Thyroid gland (tissue), 4 donors: ENCODE data around the gene KRT32. TPM values are rescaled to one million over a fixed set of nuclear protein-coding genes. Genes with fewer than 3 reads are reported as not detected.

ENCODE experiments used
- DNase-seq, 2 donors: peaks; one replicate each; pipeline ENCODE4 v3.0.0-alpha.2; 2019
- H3K27ac ChIP-seq, 3 donors: fragments of 200-600 bp; sonication (generic); 1 replicate in 2 of 3; 2 replicates in 1 of 3; pipeline ENCODE4 v1.5.1; 2016 to 2019; ENCODE audit warnings: mild to moderate bottlenecking in 1 of 3, moderate library complexity in 1 of 3
- H3K27me3 ChIP-seq: fragments of 200-600 bp; sonication (generic); one replicate; pipeline ENCODE4 v1.5.1; 2019
- H3K36me3 ChIP-seq, 2 donors: fragments of 200-600 bp; sonication (generic); one replicate each; pipeline ENCODE4 v1.5.1; 2016 to 2019
- H3K4me1 ChIP-seq, 2 donors: fragments of 200-600 bp; sonication (generic); one replicate each; pipeline ENCODE4 v1.5.1; 2017 to 2019
- H3K4me3 ChIP-seq, 3 donors: fragments of 200-600 bp; sonication (generic); replicated peaks in 1 of 3; 1 replicate in 2 of 3; 2 replicates in 1 of 3; pipeline ENCODE4 v1.5.1; 2016; ENCODE audit warnings: mild to moderate bottlenecking in 1 of 3
- H3K9me3 ChIP-seq: fragments of 200-600 bp; sonication (generic); one replicate; pipeline ENCODE4 v1.5.1; 2017
- POLR2A ChIP-seq, 2 donors: fragments of 450-650 bp; IDR thresholded peaks; one replicate each; pipeline ENCODE4 v1.6.1; 2017; ENCODE audit warnings: antibody characterized with exemption in 2 of 2, mild to moderate bottlenecking in 2 of 2, moderate library complexity in 1 of 2
- WGBS, 2 donors: methylation state at CpG; one replicate each; pipeline ENCODE4 v1.1.5; 2017; 5-methylcytosine and 5-hydroxymethylcytosine counted together
- intact Hi-C: fragments of 100-400 bp; cut with DNase I; formaldehyde crosslinking; loops from one replicate; pipeline ENCODE4 v1.15.1; 2023
- total RNA-seq, 4 donors: library from RNA; depleted of rRNA; stranded (reverse); fragments of >200 nt; gene quantifications; one replicate each; pipeline ENCODE4 v1.2.3, GENCODE V29; 2016
- TF ChIP-seq, protein P1 (sequence below), 6 experiments: fragments of 200-600 bp in 3 of 6; fragments of 450-650 bp in 3 of 6; sonication (generic) in 3 of 6; IDR thresholded peaks; one replicate each; pipeline ENCODE4 v1.5.1; 2016 to 2019; ENCODE audit warnings: antibody characterized with exemption in 6 of 6, mild to moderate bottlenecking in 2 of 6, inconsistent platforms in 1 of 6, moderate library complexity in 1 of 6

The KRT32 gene
- total RNA-seq, 4 donors from 2014 or later = not detected

DNA sequence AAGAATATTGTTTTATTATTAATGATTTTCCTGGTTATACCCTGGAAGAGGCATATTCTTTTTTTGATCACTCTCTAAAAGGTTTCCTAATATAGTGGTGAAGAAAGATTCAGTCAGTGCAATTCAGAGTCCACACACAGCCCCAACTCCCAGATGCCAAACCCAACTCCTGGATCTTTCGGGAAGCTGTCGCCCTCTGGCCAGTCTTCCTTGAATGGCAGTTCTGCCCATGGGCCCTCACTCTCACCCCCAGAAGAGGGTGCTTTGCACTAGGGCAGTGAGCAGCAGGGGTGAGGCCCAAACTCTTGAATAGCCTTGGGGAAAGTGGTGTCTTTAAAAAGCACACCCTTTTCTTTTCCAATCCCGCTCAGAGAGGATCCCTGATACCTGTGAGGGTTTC, 11.0 kb downstream of the KRT32 start:
- H3K4me1 ChIP-seq = no peaks in the 10 kb centered on the region
- TF ChIP-seq, protein P1, sequence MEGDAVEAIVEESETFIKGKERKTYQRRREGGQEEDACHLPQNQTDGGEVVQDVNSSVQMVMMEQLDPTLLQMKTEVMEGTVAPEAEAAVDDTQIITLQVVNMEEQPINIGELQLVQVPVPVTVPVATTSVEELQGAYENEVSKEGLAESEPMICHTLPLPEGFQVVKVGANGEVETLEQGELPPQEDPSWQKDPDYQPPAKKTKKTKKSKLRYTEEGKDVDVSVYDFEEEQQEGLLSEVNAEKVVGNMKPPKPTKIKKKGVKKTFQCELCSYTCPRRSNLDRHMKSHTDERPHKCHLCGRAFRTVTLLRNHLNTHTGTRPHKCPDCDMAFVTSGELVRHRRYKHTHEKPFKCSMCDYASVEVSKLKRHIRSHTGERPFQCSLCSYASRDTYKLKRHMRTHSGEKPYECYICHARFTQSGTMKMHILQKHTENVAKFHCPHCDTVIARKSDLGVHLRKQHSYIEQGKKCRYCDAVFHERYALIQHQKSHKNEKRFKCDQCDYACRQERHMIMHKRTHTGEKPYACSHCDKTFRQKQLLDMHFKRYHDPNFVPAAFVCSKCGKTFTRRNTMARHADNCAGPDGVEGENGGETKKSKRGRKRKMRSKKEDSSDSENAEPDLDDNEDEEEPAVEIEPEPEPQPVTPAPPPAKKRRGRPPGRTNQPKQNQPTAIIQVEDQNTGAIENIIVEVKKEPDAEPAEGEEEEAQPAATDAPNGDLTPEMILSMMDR (IDR thresholded peaks at IDR 0.05) = no peak
- no peak for TF ChIP-seq POLR2A (IDR thresholded peaks at IDR 0.05)
- no peaks in the 10 kb centered on the region for H3K27me3 ChIP-seq
- H3K9me3 ChIP-seq = no peaks in the 10 kb centered on the region
- intact Hi-C loops = no loop called here
- no peak overlapping the region for H3K4me3 ChIP-seq
- H3K27ac ChIP-seq = no peak overlapping the region
- WGBS, 2 donors = 80 to 89% methylated on average over 3 of the region's 3 CpGs
- DNase-seq = no peak
- H3K36me3 ChIP-seq = no peaks in the 10 kb centered on the region

DNA sequence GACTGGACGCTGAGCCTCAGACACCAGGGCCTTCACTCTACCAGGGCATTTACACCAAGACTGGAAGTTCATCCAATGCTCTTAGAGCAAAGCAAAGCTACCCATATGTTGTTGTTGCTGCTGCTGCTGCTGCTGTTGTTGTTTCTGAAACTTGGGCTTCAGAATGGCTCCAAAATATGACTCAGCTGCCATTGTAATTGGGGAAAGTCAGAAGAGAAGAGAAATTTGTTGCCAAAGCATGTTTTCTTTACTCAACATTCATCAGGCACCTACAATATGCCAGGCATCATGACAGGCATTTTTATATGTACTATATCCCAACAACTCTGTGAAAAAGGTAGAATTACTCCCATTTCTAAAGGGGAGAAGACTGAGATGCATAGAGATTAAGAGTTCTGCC, 11.9 kb downstream of the KRT32 start:
- intact Hi-C loops = no loop called here
- DNase-seq = no peak
- WGBS, 2 donors = 71 to 100% methylated on average over 1 of the region's 1 CpG

DNA sequence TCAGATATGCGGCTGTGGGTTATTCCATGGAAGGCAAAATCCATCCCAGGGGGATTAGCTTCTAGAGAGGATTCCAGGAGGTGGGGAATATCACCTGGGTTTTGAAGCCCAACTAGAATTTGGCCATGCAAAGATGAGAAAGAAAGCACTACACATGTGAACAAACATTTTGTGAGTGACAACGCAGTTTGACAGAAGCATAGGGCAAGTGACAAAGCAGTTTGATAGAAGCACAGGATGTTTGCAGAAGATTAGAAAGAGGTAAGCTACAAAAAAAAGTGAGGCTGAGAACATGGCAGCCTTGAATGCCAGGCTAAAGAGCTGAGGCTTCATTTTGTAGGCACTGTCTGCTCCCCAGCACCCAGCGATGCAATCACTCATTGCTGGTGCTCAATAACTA, 14.1 kb downstream of the KRT32 start:
- TF ChIP-seq, protein P1 (IDR thresholded peaks at IDR 0.05) = no peak
- no peak for TF ChIP-seq POLR2A (IDR thresholded peaks at IDR 0.05)
- intact Hi-C loops = no loop called here

More for the DNA sequence above, 11.9 kb downstream of the KRT32 start:
- no peak overlapping the region for H3K4me3 ChIP-seq
- TF ChIP-seq, protein P1 (IDR thresholded peaks at IDR 0.05) = no peak
- TF ChIP-seq POLR2A (IDR thresholded peaks at IDR 0.05) = no peak
- H3K27ac ChIP-seq = no peak overlapping the region
- no peaks in the 10 kb centered on the region for H3K9me3 ChIP-seq
- no peaks in the 10 kb centered on the region for H3K27me3 ChIP-seq
- H3K36me3 ChIP-seq = no peaks in the 10 kb centered on the region
- H3K4me1 ChIP-seq = no peaks in the 10 kb centered on the region

DNA sequence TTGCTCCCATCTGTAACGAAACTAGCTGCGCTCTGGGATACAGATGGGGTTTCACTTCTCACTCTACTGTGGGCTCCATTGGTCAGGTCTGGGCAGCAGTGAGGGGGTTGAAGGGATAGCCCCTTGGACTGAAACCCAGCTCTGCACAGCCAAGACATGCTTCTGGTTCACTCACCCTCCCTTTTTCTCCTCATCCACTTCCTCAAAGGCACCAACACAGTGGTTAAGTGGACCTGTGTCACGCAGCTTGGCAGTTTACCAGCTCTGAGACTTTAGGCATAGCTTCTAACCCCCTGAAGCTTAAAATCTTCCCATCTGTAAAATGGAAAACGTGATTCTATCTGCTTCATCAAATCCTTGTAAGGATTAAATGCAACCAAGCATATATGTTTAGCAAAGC, 14.9 kb downstream of the KRT32 start:
- H3K27ac ChIP-seq = no peak overlapping the region
- H3K9me3 ChIP-seq = no peaks in the 10 kb centered on the region
- 45 to 56% methylated on average over 4 of the region's 4 CpGs for WGBS, 2 donors
- intact Hi-C loops = no loop called here
- TF ChIP-seq POLR2A (IDR thresholded peaks at IDR 0.05) = no peak
- TF ChIP-seq, protein P1 (IDR thresholded peaks at IDR 0.05) = no peak
- no peaks in the 10 kb centered on the region for H3K27me3 ChIP-seq
- H3K4me1 ChIP-seq = no peaks in the 10 kb centered on the region
- no peaks in the 10 kb centered on the region for H3K36me3 ChIP-seq
- no peak overlapping the region for H3K4me3 ChIP-seq
- DNase-seq = peak; percentile 8 to 25

More for the DNA sequence above, 14.1 kb downstream of the KRT32 start:
- 92 to 94% methylated on average over 3 of the region's 3 CpGs for whole genome bisulfite sequencing, 2 donors
- no peak overlapping the region for H3K4me3 ChIP-seq
- DNase-seq = no peak
- H3K27me3 ChIP-seq = no peaks in the 10 kb centered on the region
- no peak overlapping the region for H3K27ac ChIP-seq
- no peaks in the 10 kb centered on the region for H3K9me3 ChIP-seq
- H3K4me1 ChIP-seq = no peaks in the 10 kb centered on the region
- H3K36me3 ChIP-seq = no peaks in the 10 kb centered on the region

DNA sequence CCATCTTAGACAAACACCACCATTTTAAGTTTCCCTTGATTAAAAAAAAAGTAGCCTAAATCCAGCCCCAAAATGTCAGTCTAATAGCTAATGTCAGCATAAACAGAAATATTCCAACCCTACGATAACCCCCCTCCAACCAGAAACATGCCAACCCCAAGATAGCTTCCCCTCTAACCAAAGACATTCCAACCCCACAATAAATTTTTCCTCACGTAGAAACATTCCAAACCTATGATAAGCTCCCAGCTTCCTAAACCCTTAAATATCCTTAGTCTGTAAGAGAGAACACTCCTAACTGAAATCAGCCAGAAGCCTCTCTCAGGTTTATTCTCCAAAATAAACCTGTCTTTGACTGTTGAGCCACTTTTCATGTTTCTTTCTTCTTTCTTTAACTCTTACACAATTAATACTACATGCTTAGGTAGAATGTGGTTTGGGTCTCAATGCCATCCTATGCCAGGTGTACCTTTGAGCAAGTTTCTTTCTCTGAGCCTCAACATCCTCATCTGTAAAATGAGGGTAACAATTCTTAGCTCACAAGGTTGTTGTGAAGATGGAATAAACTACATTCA, 15.9 kb downstream of the KRT32 start:
- H3K36me3 ChIP-seq = no peaks in the 10 kb centered on the region
- WGBS, 2 donors = 88 to 91% methylated on average over 2 of the region's 2 CpGs
- H3K4me3 ChIP-seq = no peak overlapping the region

More for the DNA sequence above, 15.9 kb downstream of the KRT32 start:
- TF ChIP-seq, protein P1 (IDR thresholded peaks at IDR 0.05) = no peak
- no peak for TF ChIP-seq POLR2A (IDR thresholded peaks at IDR 0.05)
- H3K4me1 ChIP-seq = no peaks in the 10 kb centered on the region
- H3K27ac ChIP-seq = no peak overlapping the region
- H3K27me3 ChIP-seq = no peaks in the 10 kb centered on the region
- intact Hi-C loops = no loop called here
- H3K9me3 ChIP-seq = no peaks in the 10 kb centered on the region
- no peak for DNase-seq
